GM21786 (cell line): Measurements from ENCODE around the gene SDR42E2.
"Not testable (repeated sequence)": the region's sequence is repeated elsewhere in the genome, so short reads cannot be mapped to it uniquely, and the experiment has no call there.

Experiments
- ATAC-seq: cut with Tn5 transposase; IDR thresholded peaks from one replicate; pipeline ENCODE4 v1.9.1; 2021; ENCODE audit not compliant: unreplicated experiment

The SDR42E2 gene

GRCh38 chr16:22161999-22162655 lies at the start of gene SDR42E2:
SDR42E2 (plus strand) TSS chr16:22162506; CDS start chr16:22165583, 3,077 bp downstream.
- no peak for ATAC-seq

- no peak for ATAC-seq
These were observed 46.1 kb upstream of the SDR42E2 start for GRCh38 chr16:22116095-22116700.

- ATAC-seq = no peak
These were observed 44.7 kb upstream of the SDR42E2 start for GRCh38 chr16:22117609-22118008.

- no peak for ATAC-seq
These were observed 41.9 kb upstream of the SDR42E2 start for GRCh38 chr16:22120440-22120839.

GRCh38 chr16:22122239-22122638 lies 40.1 kb upstream of the SDR42E2 start:
- ATAC-seq = no peak

GRCh38 chr16:22123146-22123545 lies 39.2 kb upstream of the SDR42E2 start:
- no peak for ATAC-seq

- ATAC-seq = no peak
These were observed 38.4 kb upstream of the SDR42E2 start for GRCh38 chr16:22123759-22124490.

- ATAC-seq = no peak
These were observed 37.6 kb upstream of the SDR42E2 start for GRCh38 chr16:22124583-22125284.

GRCh38 chr16:22126037-22126558 lies 36.2 kb upstream of the SDR42E2 start:
- no peak for ATAC-seq

GRCh38 chr16:22128537-22128936 lies 33.8 kb upstream of the SDR42E2 start:
- not testable (repeated sequence) for ATAC-seq

GRCh38 chr16:22130528-22130927 lies 31.8 kb upstream of the SDR42E2 start:
- ATAC-seq = no peak

GRCh38 chr16:22132801-22133200 lies 29.5 kb upstream of the SDR42E2 start:
- ATAC-seq = no peak

GRCh38 chr16:22138482-22138881 lies 23.8 kb upstream of the SDR42E2 start:
- ATAC-seq = no peak

- no peak for ATAC-seq
These were observed 23.3 kb upstream of the SDR42E2 start for GRCh38 chr16:22139008-22139407.

GRCh38 chr16:22139732-22140131 lies 22.6 kb upstream of the SDR42E2 start:
- no peak for ATAC-seq

- ATAC-seq = no peak
These were observed 20.5 kb upstream of the SDR42E2 start for GRCh38 chr16:22141767-22142166.

GRCh38 chr16:22144520-22144919 lies 17.8 kb upstream of the SDR42E2 start:
- no peak for ATAC-seq

- no peak for ATAC-seq
These were observed 14.5 kb upstream of the SDR42E2 start for GRCh38 chr16:22147853-22148252.

GRCh38 chr16:22151246-22151998 lies 10.9 kb upstream of the SDR42E2 start:
- ATAC-seq = no peak

GRCh38 chr16:22152316-22152715 lies 10.0 kb upstream of the SDR42E2 start:
- no peak for ATAC-seq

- ATAC-seq = not testable (repeated sequence)
These were observed 9.2 kb upstream of the SDR42E2 start for GRCh38 chr16:22153078-22153477.
